NCI-H510A treated with DMSO at 0.1 percent for 48 hours (cell line): ENCODE data around the gene MCEE.

ENCODE experiments used
- DNase-seq: peaks from one replicate; lab custom pipeline; 2025; lab: John Stamatoyannopoulos, UW

Gene MCEE

DNA sequence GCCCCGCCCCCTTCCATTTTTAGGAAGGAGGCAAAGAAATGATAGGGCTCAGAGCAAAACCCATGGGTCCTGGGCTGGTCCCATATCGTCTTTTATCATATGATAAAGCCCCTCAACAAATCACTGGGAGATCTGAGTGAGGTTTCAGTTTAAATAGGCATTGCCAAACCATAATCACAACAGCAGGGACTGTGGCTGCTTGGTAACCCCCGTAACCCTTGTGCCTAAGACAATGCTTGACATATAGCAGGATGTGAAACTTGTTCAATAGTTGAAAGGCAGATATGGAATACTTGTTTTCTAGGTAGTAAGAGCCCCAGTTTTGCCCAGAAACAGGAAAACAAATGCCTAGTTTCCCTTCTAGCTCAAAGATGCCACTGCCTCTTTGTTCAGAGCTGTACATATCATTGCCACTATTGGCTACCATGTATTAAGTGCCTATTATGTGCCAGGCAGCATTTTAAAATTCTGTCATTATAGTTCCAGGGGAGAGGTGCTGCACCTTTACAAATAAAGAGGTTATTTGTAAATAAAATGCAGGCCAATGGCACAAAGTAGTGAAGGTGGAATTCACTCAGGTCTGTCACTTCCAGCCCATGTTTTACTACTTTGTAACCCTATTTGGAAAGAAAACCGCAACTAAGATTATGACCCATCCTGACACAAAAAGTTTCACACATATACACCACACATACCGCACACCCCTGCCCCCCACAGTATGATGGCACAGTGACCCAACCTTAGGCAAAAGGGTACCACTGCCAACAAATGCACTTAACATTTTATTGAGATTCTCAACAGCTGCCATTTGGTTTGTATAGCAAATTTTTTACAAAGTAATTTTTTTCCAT is 47.4 kb downstream of the MCEE start:
- DNase-seq, result no peak

DNA sequence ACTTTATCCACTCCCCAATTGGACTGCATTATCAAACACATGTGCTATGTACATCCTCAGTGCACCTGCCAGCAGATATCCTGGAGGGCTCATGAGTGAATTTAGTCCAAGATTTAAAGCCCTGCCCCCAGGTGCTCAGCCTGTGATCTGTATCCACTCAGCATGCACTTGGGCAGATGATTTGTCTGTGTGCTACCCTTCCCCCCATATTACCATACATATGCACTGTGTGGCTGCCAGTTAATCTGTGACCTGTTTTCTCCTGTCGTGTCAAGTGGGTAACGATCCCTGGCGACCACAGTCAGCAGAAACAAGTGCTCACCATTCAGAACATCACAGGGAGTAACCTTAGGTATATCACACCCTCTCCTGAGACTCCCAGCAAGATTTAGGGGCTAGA is 51.4 kb downstream of the MCEE start:
- peak; percentile 67 for DNase-seq

DNA sequence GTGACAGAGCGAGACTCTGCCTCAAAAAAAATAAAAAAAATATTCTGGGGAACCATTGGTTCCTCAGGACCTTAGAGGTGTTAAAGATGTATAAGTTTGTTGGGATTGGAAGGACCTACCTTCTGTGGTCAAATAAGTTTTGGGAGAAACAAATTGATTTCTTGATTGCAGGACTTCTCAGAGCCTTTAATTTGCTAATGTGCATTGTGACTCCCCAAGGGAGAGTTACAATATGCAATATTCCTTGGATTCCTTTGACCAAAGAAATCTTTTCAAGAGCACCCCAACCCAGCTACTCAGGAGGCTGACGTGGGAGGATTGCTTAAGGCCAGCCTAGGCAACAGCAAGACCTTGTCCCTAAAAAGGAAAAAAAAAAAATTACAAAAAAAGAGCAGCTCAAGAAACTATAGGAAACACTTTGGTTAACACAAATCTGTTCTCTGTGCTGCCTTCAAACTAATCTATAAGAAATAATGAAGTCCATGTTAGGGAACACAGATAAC is 55.1 kb downstream of the MCEE start:
- DNase-seq, result no peak

DNA sequence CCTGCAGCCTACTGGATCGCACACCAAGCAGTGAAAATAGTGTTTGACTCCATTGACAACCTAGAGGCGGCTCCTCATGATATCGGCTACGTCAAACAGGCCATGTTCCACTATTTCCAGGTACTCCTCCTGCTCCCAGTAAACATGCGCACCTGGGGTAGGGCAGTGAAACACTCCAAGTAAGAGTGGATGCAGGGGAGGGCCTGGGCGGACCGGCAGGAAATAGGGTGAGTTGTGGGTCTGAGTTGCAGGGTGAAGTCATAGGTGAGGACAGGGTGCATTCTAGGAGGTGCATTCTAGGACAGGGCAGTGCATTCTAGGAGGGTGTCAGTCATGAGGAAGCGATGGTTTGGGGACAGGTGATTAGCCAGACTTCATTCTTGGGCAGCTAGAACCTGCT is 56.6 kb downstream of the MCEE start:
- DNase-seq, result no peak

DNA sequence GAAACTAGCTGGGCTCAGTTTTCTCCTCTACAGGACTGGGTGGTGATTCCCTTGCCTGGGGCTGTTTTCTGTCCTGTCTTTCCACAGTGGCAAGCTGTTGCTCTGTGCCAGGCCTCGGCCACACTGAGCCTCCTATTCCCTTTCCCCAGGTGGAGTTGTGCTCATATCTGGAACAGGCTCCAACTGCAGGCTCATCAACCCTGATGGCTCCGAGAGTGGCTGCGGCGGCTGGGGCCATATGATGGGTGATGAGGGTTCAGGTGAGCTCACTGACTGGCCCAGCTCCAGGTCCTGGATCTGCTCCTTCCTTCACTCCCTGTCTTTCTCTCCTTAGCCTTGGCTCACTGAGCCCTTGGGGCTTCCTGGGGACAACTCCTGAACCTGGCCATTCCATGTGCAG is 57.5 kb downstream of the MCEE start:
- no peak for DNase-seq

DNA sequence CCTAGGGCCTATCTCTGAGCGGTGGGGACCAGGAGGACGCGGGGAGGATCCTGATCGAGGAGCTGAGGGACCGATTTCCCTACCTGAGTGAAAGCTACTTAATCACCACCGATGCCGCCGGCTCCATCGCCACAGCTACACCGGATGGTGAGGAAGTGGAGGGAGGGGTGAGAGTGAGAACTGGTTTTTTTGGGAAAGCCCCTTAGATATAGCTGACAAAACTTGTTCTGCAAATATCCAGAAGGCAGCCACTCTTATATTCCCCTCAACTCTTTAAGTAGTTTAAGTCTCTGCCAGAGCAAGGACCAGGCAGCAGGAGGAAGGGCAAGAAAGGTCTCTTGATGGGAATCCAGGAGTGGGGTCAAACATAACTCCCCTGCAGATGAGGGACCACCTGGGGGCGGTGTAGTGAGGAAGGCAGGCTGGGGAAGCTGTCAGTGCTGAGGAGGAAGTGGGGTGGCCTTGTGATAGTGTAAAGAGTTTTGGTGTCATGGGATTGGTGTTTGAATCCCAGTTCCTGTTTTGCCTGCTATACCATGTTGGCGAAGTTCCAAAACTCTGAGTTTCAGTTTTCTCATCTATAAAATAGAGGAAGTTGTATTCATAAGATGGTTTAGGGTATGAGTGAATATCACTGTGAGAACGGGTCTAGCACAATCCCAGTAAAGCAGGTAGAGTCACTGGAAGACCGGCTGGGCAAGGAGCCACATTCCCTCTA is 58.2 kb downstream of the MCEE start:
- no peak for DNase-seq

DNA sequence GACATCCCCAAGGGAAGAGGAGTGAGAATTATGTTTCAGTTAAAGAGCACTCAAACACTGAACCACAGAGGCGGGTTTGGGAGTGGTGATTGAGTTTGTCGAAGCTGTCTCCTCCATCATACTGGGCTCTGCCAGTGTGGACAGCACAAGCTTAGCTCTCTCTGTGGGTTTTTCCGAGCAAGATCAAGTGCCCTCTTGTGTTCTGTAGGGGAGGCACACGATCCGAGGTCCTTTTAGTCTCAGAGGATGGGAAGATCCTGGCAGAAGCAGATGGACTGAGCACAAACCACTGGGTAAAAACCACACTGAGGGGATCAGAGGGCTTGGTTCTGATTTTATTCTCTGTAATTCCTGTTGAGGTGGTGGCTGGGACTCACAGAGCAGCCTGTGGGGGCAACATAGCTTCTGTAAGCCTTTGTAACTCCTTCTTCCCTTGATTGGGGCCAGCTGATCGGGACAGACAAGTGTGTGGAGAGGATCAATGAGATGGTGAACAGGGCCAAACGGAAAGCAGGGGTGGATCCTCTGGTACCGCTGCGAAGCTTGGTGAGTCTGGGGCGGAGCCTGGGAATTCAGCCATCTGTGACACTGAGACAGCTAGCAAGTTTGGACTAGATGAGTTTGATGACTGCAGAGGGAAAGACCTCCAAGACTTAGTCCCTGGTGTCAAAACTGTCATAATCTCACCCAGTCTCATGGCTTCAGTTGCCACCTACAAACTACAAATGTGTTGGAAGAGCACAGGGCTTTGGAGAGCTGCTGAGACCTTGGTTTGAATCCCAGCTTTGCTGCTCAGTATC is 59.5 kb downstream of the MCEE start:
- peak; percentile 18 for DNase-seq

DNA sequence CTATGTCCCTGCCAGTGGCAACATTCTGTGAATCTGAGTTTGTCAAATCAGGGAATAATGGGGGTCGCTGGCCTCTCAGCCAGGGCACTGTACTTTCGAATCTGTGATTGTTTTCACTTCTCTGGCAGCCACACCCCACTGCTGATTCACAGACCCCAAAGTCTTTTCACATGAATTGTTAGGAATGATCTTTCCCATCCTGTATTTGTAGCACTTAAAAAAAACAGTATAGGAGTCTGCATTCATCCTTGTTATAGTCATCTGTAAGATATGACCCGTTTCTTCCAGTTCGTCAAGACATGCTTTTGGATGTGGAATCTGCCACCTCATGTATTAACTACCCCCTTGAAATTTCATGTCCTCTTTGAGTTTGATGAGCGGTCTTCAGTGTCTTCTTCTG is 60.7 kb downstream of the MCEE start:
- no peak for DNase-seq

DNA sequence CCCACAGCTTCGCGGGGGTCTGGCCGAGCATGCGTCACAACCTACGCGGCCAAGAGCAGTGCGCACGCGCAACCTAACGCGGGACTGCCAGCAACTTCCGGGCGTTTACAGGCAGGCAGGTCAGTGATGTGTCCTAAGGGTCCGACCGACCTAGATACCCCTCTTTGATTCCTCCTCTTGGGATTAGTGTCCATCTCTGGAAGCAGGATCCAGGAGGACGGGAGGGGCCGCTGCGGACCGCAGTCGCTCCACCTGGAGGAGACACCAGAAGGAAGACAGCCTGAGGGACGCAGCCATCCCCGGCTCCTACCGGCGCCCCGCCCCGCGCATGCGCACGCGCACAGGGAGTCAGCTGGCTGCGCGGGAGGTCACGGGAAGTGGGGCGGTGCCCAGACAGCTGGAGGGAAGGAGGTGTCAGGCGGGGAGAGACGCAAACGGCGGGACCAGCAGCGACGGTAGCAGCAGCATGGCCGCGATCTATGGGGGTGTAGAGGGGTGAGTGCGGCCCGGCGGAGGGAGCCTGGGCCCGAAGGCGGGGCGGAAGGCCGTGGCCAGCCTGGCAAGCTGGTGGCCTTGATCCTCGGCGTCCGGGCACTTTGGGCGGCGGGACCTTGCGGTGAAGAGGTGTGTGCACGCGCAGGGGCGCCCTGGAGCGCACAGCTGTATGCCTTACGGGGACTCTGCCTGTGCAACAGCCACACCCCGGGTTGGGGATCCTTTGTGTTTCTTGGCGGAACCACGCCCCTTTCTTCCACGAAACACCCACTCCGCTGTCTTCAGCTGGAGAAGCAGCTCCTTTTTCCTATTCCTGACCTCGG is 61.6 kb downstream of the MCEE start, which contains the start of gene NAGK:
Gene NAGK (plus strand): TSS at position 431 of the 818 bp plus-strand sequence. CDS start 36 bp downstream, at position 467.
- DNase-seq, result peak; percentile 97

DNA sequence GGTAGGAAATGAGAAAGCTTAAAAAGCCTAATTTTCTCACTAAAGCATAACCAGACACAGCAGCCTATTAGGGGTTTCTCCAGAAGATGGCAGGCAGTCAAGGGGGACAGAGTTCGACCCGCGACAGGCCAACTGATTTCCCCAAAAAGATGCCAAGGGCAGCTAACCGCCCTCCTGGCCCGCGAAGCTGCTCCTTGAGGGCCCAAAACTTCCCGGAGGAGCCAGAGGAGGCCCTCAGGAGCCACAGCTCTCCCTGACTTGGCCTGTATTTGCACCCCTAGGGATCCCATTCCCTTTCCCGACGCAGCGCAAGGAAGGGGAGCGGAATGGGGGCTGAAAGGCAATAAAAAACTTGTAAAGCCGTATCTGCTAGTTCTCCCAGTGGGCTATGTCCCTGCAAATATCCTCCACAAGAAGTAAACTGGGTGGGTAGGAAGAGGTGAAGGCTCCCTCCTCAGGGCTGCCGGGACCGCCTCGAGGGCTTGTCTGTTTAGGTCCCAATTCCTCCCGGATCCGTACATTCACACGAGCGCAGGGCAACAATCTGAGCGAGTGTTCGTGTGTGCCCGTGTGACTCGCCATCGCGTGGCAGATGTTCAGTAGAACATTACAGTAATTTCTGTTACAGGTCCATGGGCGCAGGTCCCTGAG is 62.3 kb downstream of the MCEE start:
- peak; percentile 36 for DNase-seq

DNA sequence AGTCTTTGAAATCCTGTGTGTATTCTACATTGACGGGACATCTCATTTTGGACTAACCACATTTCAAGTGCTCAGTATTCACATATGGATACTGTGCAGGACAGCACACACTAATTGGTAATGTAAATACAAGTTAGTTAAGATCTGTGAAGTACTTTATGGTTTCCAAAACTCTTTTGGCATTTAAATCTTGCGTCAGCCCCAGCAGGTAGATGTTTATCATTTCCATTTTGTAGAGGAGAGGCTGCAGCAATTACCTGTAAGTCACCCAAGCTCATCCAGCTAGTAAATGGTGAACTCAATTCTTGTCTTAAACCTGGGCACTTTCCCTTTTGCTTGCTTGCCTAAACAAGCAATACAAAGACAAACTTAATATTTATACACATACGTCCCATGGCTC is 63.2 kb downstream of the MCEE start:
- no peak for DNase-seq

DNA sequence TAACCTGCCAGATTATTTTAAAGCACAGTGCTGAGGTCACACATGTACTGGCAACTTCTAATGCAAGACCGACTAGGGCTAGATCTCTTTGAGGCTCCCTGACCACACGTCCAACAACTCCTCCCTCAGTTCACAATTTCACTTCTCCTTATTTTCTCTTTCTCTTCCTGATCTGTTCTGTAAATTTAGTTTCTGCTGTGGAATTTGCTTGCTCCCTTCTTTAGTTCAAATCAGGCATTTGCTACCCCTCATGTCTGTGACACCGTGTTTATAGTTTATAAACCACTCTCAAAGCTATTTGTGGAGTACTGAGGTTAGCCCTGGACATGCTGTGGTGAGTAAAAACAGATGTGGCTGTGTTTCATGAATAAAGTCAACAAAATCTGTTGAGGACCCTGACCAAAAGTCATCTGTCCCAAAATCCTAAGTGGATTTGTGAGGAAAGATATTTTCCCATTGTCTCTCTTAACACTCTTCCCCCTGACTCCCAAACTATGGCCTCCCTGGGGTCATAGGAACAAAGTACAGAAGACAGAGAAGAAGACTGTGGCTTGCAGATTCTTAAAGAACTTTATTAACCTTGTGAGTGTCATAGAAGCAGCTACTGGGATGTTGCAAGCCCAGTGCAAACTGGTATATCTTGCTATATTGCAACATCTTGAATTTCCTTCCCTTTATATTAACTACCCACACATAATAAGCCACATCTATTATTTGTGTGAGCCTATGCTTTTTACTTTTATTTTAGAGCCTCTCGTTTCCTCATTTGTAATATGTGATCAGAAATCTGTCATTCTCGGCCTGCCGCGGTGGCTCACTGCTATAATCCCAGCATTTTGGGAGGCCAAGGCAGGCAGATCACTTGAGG is 65.0 kb downstream of the MCEE start:
- DNase-seq, result no peak

DNA sequence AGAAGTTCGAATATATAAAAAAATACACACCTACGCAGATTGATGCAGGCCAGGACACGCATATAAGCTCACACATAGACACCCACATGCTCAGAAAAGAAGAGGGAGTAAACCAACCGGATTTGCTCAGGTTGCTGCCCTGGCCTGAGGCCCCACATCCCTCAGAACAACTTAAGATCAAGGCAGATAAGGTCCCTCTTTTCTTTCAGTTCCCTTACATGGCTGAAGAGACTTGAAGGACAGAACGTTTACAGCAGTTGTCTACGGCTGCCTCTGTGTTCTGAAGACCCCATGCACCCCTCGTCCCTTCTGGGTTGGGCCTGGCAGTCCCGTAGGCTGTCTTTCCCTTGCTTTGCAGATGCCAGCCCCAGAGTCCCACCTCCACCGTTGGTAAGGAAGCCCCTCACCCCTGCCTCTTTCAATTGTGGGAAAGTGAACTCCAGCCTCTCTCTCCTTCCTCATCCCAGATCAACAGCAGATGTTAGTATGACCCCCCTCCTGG is 65.9 kb downstream of the MCEE start:
- no peak for DNase-seq

DNA sequence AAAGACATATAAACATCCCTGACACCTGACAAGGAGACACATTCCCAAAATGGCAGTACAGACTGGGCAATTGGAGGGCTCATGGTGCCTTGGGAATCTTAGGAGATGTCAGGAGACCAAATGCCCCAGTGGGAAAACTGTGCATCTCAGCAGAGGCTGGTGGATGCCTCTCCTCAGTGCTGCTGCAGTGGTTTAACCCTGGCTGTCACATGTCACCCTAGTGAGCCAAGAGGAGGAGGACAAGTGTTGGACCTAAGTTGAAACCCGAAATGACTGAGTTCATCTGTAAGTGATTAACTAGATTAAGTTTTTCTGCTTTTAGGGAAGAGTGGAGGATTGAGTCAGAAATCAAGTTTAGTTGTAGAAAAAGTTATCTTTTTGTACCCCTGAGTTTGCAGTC is 66.8 kb downstream of the MCEE start:
- no peak for DNase-seq

DNA sequence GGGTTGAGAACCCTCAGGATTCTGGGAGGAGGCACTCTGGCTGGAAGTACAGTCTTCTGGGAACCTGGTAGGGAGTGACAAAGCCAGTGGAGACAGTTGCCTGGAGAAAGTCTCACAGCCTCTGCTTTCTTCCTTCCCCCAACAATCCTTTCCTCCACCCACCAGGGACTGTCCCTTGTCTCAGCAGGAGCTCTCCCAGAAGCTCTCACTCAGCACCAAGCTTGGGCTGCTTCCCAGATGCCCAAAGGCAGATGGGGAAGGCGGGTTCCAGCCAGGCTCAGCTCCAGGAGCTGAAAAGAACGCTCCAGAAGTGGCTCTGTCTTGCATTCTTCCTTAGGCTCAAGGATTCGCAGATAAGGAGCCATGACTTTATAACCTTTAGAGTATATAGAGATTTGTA is 69.2 kb downstream of the MCEE start:
- no peak for DNase-seq

DNA sequence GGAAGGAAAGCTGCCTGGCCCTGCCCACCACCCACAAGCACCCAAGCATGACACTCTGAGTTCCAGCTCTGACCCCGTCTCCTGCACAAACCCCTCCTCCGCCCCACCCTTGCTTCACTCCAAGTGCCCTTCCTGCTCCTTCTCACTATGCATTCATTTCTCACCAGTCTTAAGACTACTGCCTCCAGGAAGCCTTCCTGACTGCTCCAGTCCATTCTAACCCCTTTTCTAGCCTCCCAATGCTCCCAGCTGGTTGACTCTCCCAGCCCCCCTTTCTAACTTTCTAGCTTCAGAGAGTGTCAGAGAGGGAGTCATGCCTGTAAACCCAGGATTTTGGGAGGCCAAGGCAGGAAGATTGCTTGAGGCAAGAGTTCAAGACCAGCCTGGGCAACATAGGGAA is 69.8 kb downstream of the MCEE start:
- DNase-seq, result no peak
